Measurements from ENCODE around the gene LARGE1. TPM values are rescaled to one million over a fixed set of nuclear protein-coding genes. Genes with fewer than 3 reads are reported as not detected.

Gene LARGE1
- total and polyA plus RNA-seq, 10 donors = 1.9 to 35.8 (median 22.8) TPM

- H3K36me3 ChIP-seq = no peaks in the 10 kb centered on the region
- DNase-seq = no peak
- intact Hi-C loops (cut with DNase I; ENCODE audit: low total_unique reads) = no loop called here
- no peaks in the 10 kb centered on the region for H3K9me3 ChIP-seq
- H3K27ac ChIP-seq = no peak overlapping the region
- no peak for TF ChIP-seq CTCF (IDR thresholded peaks at IDR 0.05 in 8 of 11, conservative IDR thresholded peaks at IDR 0.05 in 3 of 11)
- no peak for TF ChIP-seq POLR2A (IDR thresholded peaks at IDR 0.05)
- TF ChIP-seq POLR2AphosphoS5 (IDR thresholded peaks at IDR 0.05) = no peak
- no peaks in the 10 kb centered on the region for H3K27me3 ChIP-seq (replicated peaks in 1 of 7)
- no peak overlapping the region for H3K4me3 ChIP-seq
- WGBS, 5 donors = 78 to 96% (median 87%) methylated on average over 2 of the region's 2 CpGs
- H3K4me1 ChIP-seq = no peaks in the 10 kb centered on the region
Measured at GRCh38 chr22:33932997-33933396, 12.7 kb upstream of the LARGE1 start.

- Histone ChIP-seq H3K27me3 (replicated peaks in 1 of 7) (no peaks in the 10 kb centered on the region), H3K27ac (no peak overlapping the region), H3K4me3 (no peak overlapping the region), H3K4me1 (no peaks in the 10 kb centered on the region), H3K9me3 (no peaks in the 10 kb centered on the region), H3K36me3 (no peaks in the 10 kb centered on the region)
- whole genome bisulfite sequencing, 5 donors = 85 to 95% (median 91%) methylated on average over 1 of the region's 1 CpG
- DNase-seq = no peak
- TF ChIP-seq CTCF (IDR thresholded peaks at IDR 0.05 in 8 of 11, conservative IDR thresholded peaks at IDR 0.05 in 3 of 11) = no peak
- no peak for TF ChIP-seq POLR2AphosphoS5 (IDR thresholded peaks at IDR 0.05)
- no peak for TF ChIP-seq POLR2A (IDR thresholded peaks at IDR 0.05)
- intact Hi-C loops (cut with DNase I; ENCODE audit: low total_unique reads) = no loop called here
Measured at GRCh38 chr22:33931406-33931805, 11.1 kb upstream of the LARGE1 start.

GRCh38 chr22:33927752-33928151, 7.5 kb upstream of the LARGE1 start:
- WGBS, 5 donors = 79 to 95% (median 87%) methylated on average over 5 of the region's 5 CpGs
- DNase-seq = no peak
- peaks cover 9 to 13% (median 11%) of the 10 kb centered on the region in 6 donors for H3K4me1 ChIP-seq
- intact Hi-C loops (cut with DNase I; ENCODE audit: low total_unique reads) = loop anchor here (10.0 kb wide), 2 partner anchors 177 to 1097 kb away; no protein-coding TSS in a partner anchor
- peaks cover 0 to 26% (median 0%) of the 10 kb centered on the region in 7 donors for H3K27me3 ChIP-seq (replicated peaks in 1 of 7)
- H3K27ac ChIP-seq = no peak overlapping the region
- TF ChIP-seq POLR2A (IDR thresholded peaks at IDR 0.05) (no peak), CTCF (IDR thresholded peaks at IDR 0.05 in 8 of 11, conservative IDR thresholded peaks at IDR 0.05 in 3 of 11) (no peak), POLR2AphosphoS5 (IDR thresholded peaks at IDR 0.05) (no peak)
- no peaks in the 10 kb centered on the region for H3K9me3 ChIP-seq
- H3K4me3 ChIP-seq = no peak overlapping the region
- H3K36me3 ChIP-seq = no peaks in the 10 kb centered on the region

- no peaks in the 10 kb centered on the region for H3K36me3 ChIP-seq
- H3K9me3 ChIP-seq = no peaks in the 10 kb centered on the region
- no peak for TF ChIP-seq CTCF (IDR thresholded peaks at IDR 0.05 in 8 of 11, conservative IDR thresholded peaks at IDR 0.05 in 3 of 11)
- no peak for TF ChIP-seq POLR2AphosphoS5 (IDR thresholded peaks at IDR 0.05)
- no peak for TF ChIP-seq POLR2A (IDR thresholded peaks at IDR 0.05)
- no peak for DNase-seq
- peaks cover 9 to 30% (median 19%) of the 10 kb centered on the region in 6 donors for H3K4me1 ChIP-seq
- H3K4me3 ChIP-seq = no peak overlapping the region
- peaks cover 0 to 46% (median 6%) of the 10 kb centered on the region in 7 donors for H3K27me3 ChIP-seq (replicated peaks in 1 of 7)
- 69 to 90% (median 88%) methylated on average over 4 of the region's 4 CpGs for WGBS, 5 donors
- no peak overlapping the region for H3K27ac ChIP-seq
- intact Hi-C loops (cut with DNase I; ENCODE audit: low total_unique reads) = loop anchor here (10.0 kb wide), 2 partner anchors 180 to 1100 kb away; no protein-coding TSS in a partner anchor
Measured at GRCh38 chr22:33925194-33925593, 4.9 kb upstream of the LARGE1 start.
